Esophagus squamous epithelium (tissue), 5 donors: ENCODE data around the gene RAD51C. TPM values are rescaled to one million over a fixed set of nuclear protein-coding genes. Genes with fewer than 3 reads are reported as not detected.
"Not testable (repeated sequence)": the region's sequence is repeated elsewhere in the genome, so short reads cannot be mapped to it uniquely, and the experiment has no call there.

Experiments used
- DNase-seq: peaks from one replicate; lab custom pipeline; 2025; lab: John Stamatoyannopoulos, UW
- H3K27ac ChIP-seq, 4 donors: fragments of 200-600 bp; sonication (generic); one replicate each; pipeline ENCODE4 v1.5.1; 2016 to 2019; ENCODE audit warnings: mild to moderate bottlenecking in 1 of 4
- H3K27me3 ChIP-seq, 4 donors: fragments of 200-600 bp; sonication (generic); 1 replicate in 3 of 4; 2 replicates in 1 of 4; pipeline versions ENCODE4 v1.5.1 to v1.6.0; 2017 to 2021; ENCODE audit warnings: antibody characterized with exemption in 1 of 4
- H3K36me3 ChIP-seq, 3 donors: fragments of 200-600 bp; sonication (generic); one replicate each; pipeline ENCODE4 v1.5.1; 2016 to 2019
- H3K4me1 ChIP-seq, 3 donors: fragments of 200-600 bp; sonication (generic); one replicate each; pipeline ENCODE4 v1.5.1; 2017 to 2019
- H3K4me3 ChIP-seq, 4 donors: fragments of 200-600 bp; sonication (generic); 1 replicate in 3 of 4; 2 replicates in 1 of 4; pipeline ENCODE4 v1.5.1; 2016 to 2019; ENCODE audit warnings: mild to moderate bottlenecking in 2 of 4, moderate library complexity in 1 of 4
- H3K9me3 ChIP-seq, 3 donors: fragments of 200-600 bp; sonication (generic); one replicate each; pipeline ENCODE4 v1.5.1; 2016 to 2019
- POLR2A ChIP-seq, 4 donors: fragments of 450-650 bp; IDR thresholded peaks; one replicate each; pipeline ENCODE4 v1.6.1; 2017; ENCODE audit warnings: antibody characterized with exemption in 4 of 4, mild to moderate bottlenecking in 4 of 4, moderate library complexity in 3 of 4
- WGBS, 2 donors: methylation state at CpG; one replicate each; pipeline ENCODE4 v1.1.5; 2018; 5-methylcytosine and 5-hydroxymethylcytosine counted together
- intact Hi-C: fragments of 100-400 bp; cut with DNase I; formaldehyde crosslinking; loops from one replicate; pipeline ENCODE4 v1.15.0; 2022
- total RNA-seq, 4 donors: library from RNA; depleted of rRNA; stranded (reverse); fragments of >200 nt; gene quantifications; one replicate each; pipeline ENCODE4 v1.1.0, GENCODE V29; 2016
- TF ChIP-seq, protein P1 (sequence below), 6 experiments: fragments of 450-650 bp in 4 of 6; fragments of 200-600 bp in 2 of 6; sonication (generic) in 2 of 6; IDR thresholded peaks; one replicate each; pipeline ENCODE4 v1.5.1; 2016 to 2019; ENCODE audit warnings: antibody characterized with exemption in 6 of 6, mild to moderate bottlenecking in 4 of 6, moderate library complexity in 4 of 6
- donor health status: DM: yes; HTN: yes; CAD: no.

The RAD51C gene
- total RNA-seq, 4 donors from 2014 or later = 11.6 to 19.2 (median 14.6) TPM

DNA sequence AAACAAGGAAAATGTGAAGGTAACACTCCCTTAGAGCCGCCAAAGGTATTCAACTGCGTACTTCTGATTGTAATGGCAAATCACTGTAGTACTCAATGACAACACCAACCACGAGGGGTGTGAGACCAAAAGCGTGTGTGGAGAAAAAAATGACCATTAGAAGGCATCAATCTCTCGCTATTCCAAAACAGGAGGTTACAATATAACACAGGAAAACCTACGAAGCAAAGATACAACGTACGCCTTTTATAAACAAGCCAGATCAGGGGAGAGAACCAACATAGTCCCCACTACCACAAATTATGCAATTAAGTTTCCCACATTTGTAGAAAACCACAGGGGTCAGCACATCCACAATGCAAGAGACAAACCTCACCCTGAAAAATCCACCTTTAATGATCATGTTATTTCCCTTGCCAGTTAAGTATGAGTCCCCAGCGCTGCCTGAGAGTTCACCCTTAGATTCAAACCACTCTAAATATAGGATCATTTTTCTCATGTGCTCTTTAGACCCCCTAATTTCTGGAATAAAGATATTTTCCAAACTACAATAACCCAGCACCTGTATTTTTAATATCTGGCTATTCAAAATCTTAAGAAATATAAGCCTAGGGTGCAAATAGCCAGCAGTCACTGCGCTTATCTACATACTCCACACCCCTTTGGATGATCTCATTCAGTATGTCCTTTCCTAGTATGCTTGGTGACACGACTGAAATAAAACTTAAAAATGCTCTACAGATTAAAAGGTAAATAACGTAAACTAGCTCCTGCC, 13.0 kb upstream of the RAD51C start:
- no peak overlapping the region for H3K27ac ChIP-seq

DNA sequence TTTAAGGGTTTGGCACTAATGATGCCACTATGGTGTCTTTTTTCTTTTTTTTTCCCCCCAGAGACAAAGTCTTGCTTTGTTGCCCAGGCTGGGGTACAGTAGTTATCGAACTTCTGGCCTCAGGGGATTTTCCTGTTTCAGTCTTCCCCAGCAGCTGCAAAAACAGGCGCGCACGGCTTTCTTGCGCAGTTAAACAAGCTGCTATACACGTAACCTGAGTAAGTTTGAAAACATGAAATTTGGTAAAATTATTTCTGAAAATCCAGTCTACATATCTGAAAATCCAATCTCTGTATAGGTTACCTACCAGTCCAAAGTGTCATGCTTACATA, 12.4 kb upstream of the RAD51C start:
- no peaks in the 10 kb centered on the region for H3K36me3 ChIP-seq
- no peaks in the 10 kb centered on the region for H3K9me3 ChIP-seq
- 65 to 87% methylated on average over 6 of the region's 6 CpGs for WGBS, 2 donors
- no peak for DNase-seq
- no peaks in the 10 kb centered on the region for H3K4me1 ChIP-seq
- no peak for TF ChIP-seq POLR2A (IDR thresholded peaks at IDR 0.05)
- TF ChIP-seq, protein P1, sequence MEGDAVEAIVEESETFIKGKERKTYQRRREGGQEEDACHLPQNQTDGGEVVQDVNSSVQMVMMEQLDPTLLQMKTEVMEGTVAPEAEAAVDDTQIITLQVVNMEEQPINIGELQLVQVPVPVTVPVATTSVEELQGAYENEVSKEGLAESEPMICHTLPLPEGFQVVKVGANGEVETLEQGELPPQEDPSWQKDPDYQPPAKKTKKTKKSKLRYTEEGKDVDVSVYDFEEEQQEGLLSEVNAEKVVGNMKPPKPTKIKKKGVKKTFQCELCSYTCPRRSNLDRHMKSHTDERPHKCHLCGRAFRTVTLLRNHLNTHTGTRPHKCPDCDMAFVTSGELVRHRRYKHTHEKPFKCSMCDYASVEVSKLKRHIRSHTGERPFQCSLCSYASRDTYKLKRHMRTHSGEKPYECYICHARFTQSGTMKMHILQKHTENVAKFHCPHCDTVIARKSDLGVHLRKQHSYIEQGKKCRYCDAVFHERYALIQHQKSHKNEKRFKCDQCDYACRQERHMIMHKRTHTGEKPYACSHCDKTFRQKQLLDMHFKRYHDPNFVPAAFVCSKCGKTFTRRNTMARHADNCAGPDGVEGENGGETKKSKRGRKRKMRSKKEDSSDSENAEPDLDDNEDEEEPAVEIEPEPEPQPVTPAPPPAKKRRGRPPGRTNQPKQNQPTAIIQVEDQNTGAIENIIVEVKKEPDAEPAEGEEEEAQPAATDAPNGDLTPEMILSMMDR (IDR thresholded peaks at IDR 0.05) = no peak
- H3K27me3 ChIP-seq = peaks cover 0 to 6% (median 0%) of the 10 kb centered on the region in 4 donors
- no peak overlapping the region for H3K4me3 ChIP-seq
- intact Hi-C loops = no loop called here
- no peak overlapping the region for H3K27ac ChIP-seq

More for the DNA sequence above, 13.0 kb upstream of the RAD51C start:
- H3K4me3 ChIP-seq = no peak overlapping the region
- intact Hi-C loops = no loop called here
- H3K9me3 ChIP-seq = no peaks in the 10 kb centered on the region
- TF ChIP-seq POLR2A (IDR thresholded peaks at IDR 0.05) = no peak
- TF ChIP-seq, protein P1 (IDR thresholded peaks at IDR 0.05) = no peak
- H3K36me3 ChIP-seq = no peaks in the 10 kb centered on the region
- no peak for DNase-seq
- 45 to 57% methylated on average over 12 of the region's 12 CpGs for WGBS, 2 donors
- peaks cover 0 to 6% (median 0%) of the 10 kb centered on the region in 4 donors for H3K27me3 ChIP-seq
- H3K4me1 ChIP-seq = no peaks in the 10 kb centered on the region

DNA sequence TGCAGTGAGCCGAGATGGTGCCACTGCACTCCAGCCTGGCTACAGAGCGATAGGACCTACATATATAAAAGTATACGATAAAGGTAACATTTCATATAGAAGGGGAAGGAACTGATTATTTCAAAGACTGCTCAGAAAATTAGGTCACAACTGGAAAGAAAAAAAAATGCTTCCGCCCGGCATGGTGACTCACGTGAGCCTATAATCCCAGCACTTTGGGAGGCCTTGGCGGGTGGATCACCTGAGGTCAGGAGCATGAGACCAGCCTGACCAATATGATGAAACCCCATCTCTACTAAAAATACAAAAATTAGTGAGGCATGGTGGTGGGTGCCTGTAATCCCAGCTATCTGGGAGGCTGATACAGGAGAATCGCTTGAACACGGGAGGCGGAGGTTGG, 8.4 kb upstream of the RAD51C start:
- intact Hi-C loops = no loop called here
- H3K27me3 ChIP-seq = no peaks in the 10 kb centered on the region
- H3K9me3 ChIP-seq = no peaks in the 10 kb centered on the region
- H3K4me3 ChIP-seq = no peak overlapping the region
- 69 to 79% methylated on average over 10 of the region's 10 CpGs for WGBS, 2 donors
- no peaks in the 10 kb centered on the region for H3K4me1 ChIP-seq
- no peaks in the 10 kb centered on the region for H3K36me3 ChIP-seq
- no peak for DNase-seq
- TF ChIP-seq, protein P1 (IDR thresholded peaks at IDR 0.05) = no peak
- TF ChIP-seq POLR2A (IDR thresholded peaks at IDR 0.05) = no peak
- H3K27ac ChIP-seq = no peak overlapping the region

DNA sequence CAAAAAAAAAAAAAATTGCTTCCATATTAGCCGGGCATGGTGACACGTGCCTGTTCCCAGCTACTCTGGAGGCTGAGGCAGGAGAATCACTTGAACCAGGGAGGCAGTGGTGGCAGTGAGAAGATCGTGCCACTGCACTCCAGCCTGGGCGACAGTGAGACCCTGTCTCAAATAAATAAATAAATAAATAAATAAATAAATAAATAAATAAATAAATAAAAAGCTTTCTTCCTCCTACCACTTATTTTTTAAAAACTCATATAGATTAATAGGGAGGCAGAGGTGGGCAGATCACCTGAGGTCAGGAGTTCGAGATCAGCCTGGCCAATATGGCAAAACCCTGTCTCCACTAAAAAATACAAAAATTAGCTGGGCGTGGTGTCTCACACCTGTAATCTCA, 7.9 kb upstream of the RAD51C start:
- intact Hi-C loops = not testable (repeated sequence)
- WGBS, 2 donors = 88 to 90% methylated on average over 6 of the region's 6 CpGs

DNA sequence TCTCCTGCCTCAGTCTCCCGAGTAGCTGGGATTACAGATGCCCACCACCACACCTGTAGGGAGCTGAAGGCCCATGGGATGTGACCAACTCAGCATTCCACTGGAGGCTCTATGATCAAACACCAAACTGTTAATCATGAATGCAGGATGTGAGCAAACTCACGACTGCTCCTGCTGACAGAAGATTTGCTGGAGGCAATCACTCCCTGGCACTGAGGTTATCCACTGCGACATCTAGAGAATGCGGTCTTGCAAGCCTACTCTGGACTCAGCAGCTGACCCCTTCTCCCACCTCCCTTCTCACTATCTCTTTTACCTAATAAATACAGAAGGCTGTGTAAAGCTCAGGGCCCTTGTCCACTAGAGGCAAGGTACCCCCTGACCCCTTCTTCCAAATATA, 5.4 kb upstream of the RAD51C start:
- no peak for TF ChIP-seq POLR2A (IDR thresholded peaks at IDR 0.05)
- TF ChIP-seq, protein P1 (IDR thresholded peaks at IDR 0.05) = no peak

More for the DNA sequence above, 7.9 kb upstream of the RAD51C start:
- H3K27me3 ChIP-seq, DNase-seq, H3K4me3 ChIP-seq, H3K9me3 ChIP-seq, H3K4me1 ChIP-seq, H3K27ac ChIP-seq, H3K36me3 ChIP-seq: not testable (repeated sequence)

More for the DNA sequence above, 5.4 kb upstream of the RAD51C start:
- no peak for DNase-seq
- Histone ChIP-seq H3K27me3 (no peaks in the 10 kb centered on the region), H3K36me3 (no peaks in the 10 kb centered on the region), H3K4me3 (no peak overlapping the region), H3K4me1 (peaks cover 0 to 1% (median 0%) of the 10 kb centered on the region in 3 donors), H3K27ac (no peak overlapping the region), H3K9me3 (no peaks in the 10 kb centered on the region)
- intact Hi-C loops = no loop called here
- WGBS, 2 donors = 79 to 85% methylated on average over 2 to 3 of the region's 4 CpGs
